HG03460 (cell line): ENCODE measurements around the gene TMEM109.

ENCODE experiments used
- ATAC-seq: cut with Tn5 transposase; IDR thresholded peaks from one replicate; pipeline ENCODE4 v1.9.1; 2021; ENCODE audit not compliant: unreplicated experiment

Gene TMEM109

GRCh38 chr11:60964801-60965200, 50.8 kb downstream of the TMEM109 start:
- ATAC-seq: no peak

- ATAC-seq: no peak
Measured at GRCh38 chr11:60966890-60967289, 52.9 kb downstream of the TMEM109 start.

GRCh38 chr11:60968223-60968622, 54.3 kb downstream of the TMEM109 start:
- no peak for ATAC-seq

GRCh38 chr11:60970369-60970774, 56.4 kb downstream of the TMEM109 start:
- no peak for ATAC-seq

- ATAC-seq: no peak
Measured at GRCh38 chr11:60970890-60971289, 56.9 kb downstream of the TMEM109 start.

- ATAC-seq: no peak
Measured at GRCh38 chr11:60971520-60971919, 57.6 kb downstream of the TMEM109 start, which contains the start of gene CD6. Gene CD6 (plus strand): TSS chr11:60971680. CDS start chr11:60971866, 186 bp downstream.

- ATAC-seq: no peak
Measured at GRCh38 chr11:60972182-60973030, 58.4 kb downstream of the TMEM109 start.
